Activated CD4-positive, CD25-positive, alpha-beta regulatory T cell treated with anti-CD3 and anti-CD28 coated beads, Interleukin-2, amount 50 U/mL, for 24 hours (primary cell): ENCODE data around the gene ANO10.

ENCODE experiments used
- ATAC-seq, 2 donors: fragments of 150-1000 bp; cut with Tn5 transposase; one replicate each; pipeline ENCODE4 v1.10.0; 2021; ENCODE audit warnings: mild to moderate bottlenecking in 1 of 2, moderate library complexity in 1 of 2

Gene ANO10

GRCh38 chr3:43344520-43344919, 277.3 kb downstream of the ANO10 start:
- ATAC-seq: no peak

- no peak for ATAC-seq
These were observed 278.0 kb downstream of the ANO10 start for GRCh38 chr3:43343815-43344214.

- ATAC-seq: no peak
These were observed 278.6 kb downstream of the ANO10 start for GRCh38 chr3:43343185-43343584.

GRCh38 chr3:43341788-43342187, 280.0 kb downstream of the ANO10 start:
- ATAC-seq: no peak

- ATAC-seq: no peak
These were observed 281.4 kb downstream of the ANO10 start for GRCh38 chr3:43340403-43340802.

- ATAC-seq: no peak
These were observed 283.5 kb downstream of the ANO10 start for GRCh38 chr3:43338295-43338694.

GRCh38 chr3:43335799-43336198, 286.0 kb downstream of the ANO10 start:
- no peak for ATAC-seq

- ATAC-seq: no peak
These were observed 286.8 kb downstream of the ANO10 start for GRCh38 chr3:43334976-43335375.

- no peak for ATAC-seq
These were observed 290.4 kb downstream of the ANO10 start for GRCh38 chr3:43331381-43331780.

- no peak for ATAC-seq
These were observed 290.8 kb downstream of the ANO10 start for GRCh38 chr3:43330981-43331380.

- ATAC-seq: no peak
These were observed 293.2 kb downstream of the ANO10 start for GRCh38 chr3:43328653-43329052.

- peak in 1 of 2 donors; percentile 51 for ATAC-seq
These were observed 294.2 kb downstream of the ANO10 start for GRCh38 chr3:43327582-43327979.

- peak in 1 of 2 donors; percentile 33 for ATAC-seq
These were observed 294.8 kb downstream of the ANO10 start for GRCh38 chr3:43326891-43327581.

- no peak for ATAC-seq
These were observed 298.3 kb downstream of the ANO10 start for GRCh38 chr3:43323541-43323940.

GRCh38 chr3:43320288-43320687, 301.5 kb downstream of the ANO10 start:
- peak; percentile 24 to 51 for ATAC-seq

GRCh38 chr3:43319794-43320193, 302.0 kb downstream of the ANO10 start:
- no peak for ATAC-seq

- no peak for ATAC-seq
These were observed 302.4 kb downstream of the ANO10 start for GRCh38 chr3:43319376-43319775.

- ATAC-seq: no peak
These were observed 304.1 kb downstream of the ANO10 start for GRCh38 chr3:43317461-43318316.

GRCh38 chr3:43316783-43317460, 304.9 kb downstream of the ANO10 start:
- no peak for ATAC-seq
